CD4-positive, alpha-beta T cell treated with Interferon gamma for 1 hour (primary cell): Measurements from ENCODE around the gene CORO7.
"Not testable (repeated sequence)": the region's sequence is repeated elsewhere in the genome, so short reads cannot be mapped to it uniquely, and the experiment has no call there.

Experiments used
- DNase-seq: peaks from one replicate; pipeline ENCODE4 v3.0.0-alpha.2; 2020

Gene CORO7

GRCh38 chr16:4350787-4351659 is 65.4 kb downstream of the CORO7 start, which contains the start of gene PAM16:
PAM16 (minus strand) TSS chr16:4351321; CDS start chr16:4351234, 87 bp downstream.
- DNase-seq = peak; percentile 97

GRCh38 chr16:4350365-4350786 is 66.0 kb downstream of the CORO7 start:
- DNase-seq = no peak

- DNase-seq = no peak
These were observed 67.1 kb downstream of the CORO7 start for GRCh38 chr16:4349332-4349731.

GRCh38 chr16:4347765-4348509 is 68.5 kb downstream of the CORO7 start:
- DNase-seq = no peak

- DNase-seq = no peak
These were observed 69.4 kb downstream of the CORO7 start for GRCh38 chr16:4347010-4347409.

GRCh38 chr16:4345836-4346781 is 70.3 kb downstream of the CORO7 start:
- DNase-seq = no peak

GRCh38 chr16:4344983-4345835 is 71.2 kb downstream of the CORO7 start:
- no peak for DNase-seq

- not testable (repeated sequence) for DNase-seq
These were observed 72.0 kb downstream of the CORO7 start for GRCh38 chr16:4344300-4344982.

GRCh38 chr16:4342866-4343744 is 73.3 kb downstream of the CORO7 start:
- no peak for DNase-seq

- no peak for DNase-seq
These were observed 75.1 kb downstream of the CORO7 start for GRCh38 chr16:4341250-4341649.

GRCh38 chr16:4340443-4340842 is 76.0 kb downstream of the CORO7 start:
- no peak for DNase-seq

- DNase-seq = no peak
These were observed 76.5 kb downstream of the CORO7 start for GRCh38 chr16:4339909-4340308.

- no peak for DNase-seq
These were observed 76.9 kb downstream of the CORO7 start for GRCh38 chr16:4339455-4339854.

GRCh38 chr16:4338712-4339299 is 77.6 kb downstream of the CORO7 start:
- DNase-seq = no peak

- DNase-seq = no peak
These were observed 78.2 kb downstream of the CORO7 start for GRCh38 chr16:4338125-4338582.

- no peak for DNase-seq
These were observed 78.8 kb downstream of the CORO7 start for GRCh38 chr16:4337540-4338088.

GRCh38 chr16:4336701-4337539 is 79.5 kb downstream of the CORO7 start:
- no peak for DNase-seq
